GM18498 (cell line): Measurements from ENCODE around the gene FAM163B.

Experiments used
- ATAC-seq: cut with Tn5 transposase; IDR thresholded peaks from one replicate; pipeline ENCODE4 v1.9.1; 2021; ENCODE audit warnings: mild to moderate bottlenecking, moderate library complexity; ENCODE audit not compliant: unreplicated experiment

Gene FAM163B

DNA sequence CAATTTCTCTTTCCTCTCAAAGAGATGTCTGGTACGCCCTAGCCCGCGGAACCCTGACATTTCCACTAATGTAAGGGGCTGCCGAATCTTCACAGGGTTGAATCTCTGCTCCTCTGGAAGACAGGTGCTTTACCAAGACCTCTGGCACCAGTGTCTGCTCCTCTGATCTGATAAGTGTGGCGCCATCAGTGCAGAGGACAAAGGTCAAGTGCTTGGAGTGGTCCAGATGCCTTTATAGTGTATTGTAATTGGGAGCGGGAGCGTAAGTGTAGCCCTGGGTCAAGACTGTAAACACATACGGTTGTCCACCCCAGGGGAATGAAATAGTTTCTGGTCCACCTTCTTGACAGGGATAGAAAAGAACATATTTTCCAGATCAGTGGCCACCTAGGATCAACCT lies 57.0 kb downstream of the FAM163B start:
- no peak for ATAC-seq

DNA sequence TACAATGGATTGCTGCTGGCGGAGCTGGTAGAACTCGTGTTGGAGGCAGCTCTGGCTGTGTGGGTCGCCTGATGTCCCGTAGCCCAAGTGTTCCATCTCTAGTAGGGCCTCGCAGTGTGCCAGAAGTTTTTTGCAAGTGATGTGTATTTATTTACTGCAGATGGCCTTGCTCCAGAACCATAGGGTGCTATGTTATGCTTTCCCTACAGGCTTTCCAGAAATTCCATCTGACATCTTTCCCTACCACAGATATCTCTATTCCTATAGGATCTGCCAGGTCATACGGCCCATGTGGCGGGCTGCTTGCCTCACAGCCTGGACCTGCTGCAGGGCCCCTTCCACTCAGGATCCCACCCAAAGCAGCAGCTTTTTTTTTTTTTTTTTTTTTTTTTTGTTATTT lies 57.7 kb downstream of the FAM163B start:
- no peak for ATAC-seq

DNA sequence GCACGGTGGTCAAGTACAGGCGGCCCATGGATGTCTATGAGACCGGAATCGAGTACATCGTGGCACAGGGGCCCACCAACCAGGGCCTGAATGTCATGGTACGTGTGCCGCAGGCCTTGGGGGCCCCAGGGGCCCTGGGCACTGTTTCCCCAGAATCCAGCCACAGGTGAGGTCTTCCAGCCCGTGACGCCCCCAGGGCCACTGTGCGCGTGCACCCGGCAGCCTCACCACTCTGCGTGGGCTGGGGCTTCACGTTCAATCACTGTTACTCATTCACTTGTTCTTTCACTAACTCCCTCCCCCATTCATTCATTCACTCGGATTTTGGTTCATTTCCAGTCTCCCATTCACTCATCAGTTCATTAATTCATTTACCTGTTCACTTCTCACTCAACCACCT lies 62.1 kb downstream of the FAM163B start:
- no peak for ATAC-seq

DNA sequence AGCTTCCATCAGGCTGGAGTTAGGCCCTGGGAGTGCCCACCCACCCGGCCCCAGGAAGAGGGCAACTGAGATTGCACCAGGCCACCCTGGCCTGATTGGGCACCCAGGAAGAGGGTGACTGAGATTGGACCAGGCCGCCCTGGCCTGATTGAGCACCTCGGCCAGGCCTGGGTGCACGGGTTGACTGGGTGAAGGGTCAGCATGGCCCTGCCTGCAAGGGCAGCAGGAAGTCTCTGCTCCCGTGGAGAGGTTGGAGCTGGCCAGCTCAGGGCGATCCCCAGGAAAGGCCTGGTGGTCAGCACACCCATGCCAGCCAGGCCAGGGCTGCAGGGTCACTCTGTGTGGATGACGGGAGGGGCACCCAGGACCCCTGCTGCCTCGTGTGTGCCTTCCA lies 62.9 kb downstream of the FAM163B start:
- ATAC-seq = no peak

DNA sequence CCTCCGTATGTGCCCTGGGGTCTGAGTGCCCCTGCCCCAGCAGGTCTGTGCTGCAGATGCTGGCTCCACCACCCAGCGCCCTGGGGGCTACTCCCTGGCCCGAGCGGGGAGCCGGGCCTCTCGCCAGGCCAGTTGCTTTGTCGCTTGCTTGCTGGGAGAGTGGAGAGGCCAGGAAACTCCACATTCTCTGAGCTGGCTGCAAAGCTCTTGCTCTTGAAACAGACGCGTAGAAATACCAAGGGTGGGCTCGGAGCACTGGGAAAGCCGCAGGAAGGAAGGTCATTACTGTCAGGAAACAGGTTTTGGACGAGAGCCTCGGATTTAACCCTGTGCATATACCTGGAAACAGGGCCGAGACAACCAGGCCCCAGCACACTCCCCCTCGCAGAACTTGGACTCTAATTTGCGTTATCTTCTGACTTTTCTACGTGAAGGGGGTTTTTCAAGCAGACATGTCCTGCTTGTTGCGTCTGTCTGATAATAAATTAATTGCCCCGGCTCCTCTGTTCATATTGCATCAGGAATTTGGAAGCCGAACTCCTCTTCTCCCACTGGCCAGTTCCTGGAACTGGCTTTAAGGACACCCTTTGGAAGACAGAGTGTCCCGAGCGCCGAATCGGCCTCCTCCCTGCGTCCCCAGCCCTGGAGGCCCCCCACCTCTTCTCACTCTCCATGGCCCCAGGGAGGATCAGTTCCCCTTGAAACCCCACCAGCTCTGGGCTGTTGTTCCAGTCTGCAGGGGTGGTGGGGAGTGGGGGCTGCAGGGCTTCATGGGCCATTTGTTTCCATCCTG lies 63.5 kb downstream of the FAM163B start:
- ATAC-seq = no peak

DNA sequence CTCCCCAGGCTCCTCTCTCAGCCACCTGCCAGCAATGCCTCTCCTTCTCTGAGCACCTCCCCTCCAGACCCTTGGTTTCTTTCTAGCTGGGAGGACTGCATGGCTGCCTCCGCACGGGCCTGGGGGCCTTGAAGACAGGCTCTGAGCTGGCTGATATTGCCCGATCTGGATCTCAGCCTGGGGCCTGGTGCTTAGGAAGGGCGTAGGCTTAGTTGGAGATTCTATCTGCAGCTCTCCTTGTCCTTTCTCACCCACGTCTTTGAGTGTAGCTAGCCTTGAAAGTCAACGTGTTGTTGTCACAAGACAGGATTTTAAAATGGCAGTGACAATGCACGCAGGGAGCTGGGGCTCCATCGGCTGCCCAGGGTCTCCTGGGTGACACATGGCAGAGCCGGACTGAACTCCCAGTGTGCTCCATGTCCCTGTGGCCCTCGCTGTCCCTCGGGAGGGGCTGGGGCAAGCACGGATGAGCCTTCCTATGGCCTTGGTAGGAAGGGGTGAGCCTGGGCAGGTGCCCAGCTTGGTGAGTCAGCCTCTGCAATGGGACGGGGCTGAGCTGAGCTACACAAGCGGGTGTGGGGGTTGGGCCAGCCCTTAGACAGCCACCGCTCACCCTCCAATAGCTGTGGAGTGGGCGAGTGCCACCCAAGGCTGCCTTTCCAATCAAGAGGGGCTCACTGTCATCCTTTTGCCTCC lies 65.3 kb downstream of the FAM163B start:
- no peak for ATAC-seq

DNA sequence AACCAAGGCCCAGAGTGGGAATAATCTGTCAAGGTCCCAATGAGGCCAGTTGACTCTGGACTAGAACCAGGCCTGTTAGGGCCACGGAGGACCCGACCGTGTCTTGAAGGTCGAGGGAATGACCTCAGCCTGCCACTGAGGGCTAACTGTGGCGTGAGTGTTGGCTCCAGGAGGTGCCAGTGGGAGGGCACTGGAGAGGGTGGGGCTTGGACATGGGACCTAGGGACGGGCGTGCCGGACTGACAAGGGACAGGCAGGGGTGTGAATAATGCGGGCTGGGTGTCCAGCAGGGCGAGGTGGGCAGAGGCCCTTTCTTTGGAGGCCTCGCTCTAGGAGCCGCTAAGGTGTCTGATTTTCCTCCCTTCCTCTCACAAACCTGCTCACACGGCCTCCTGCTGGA lies 67.2 kb downstream of the FAM163B start:
- ATAC-seq = no peak

DNA sequence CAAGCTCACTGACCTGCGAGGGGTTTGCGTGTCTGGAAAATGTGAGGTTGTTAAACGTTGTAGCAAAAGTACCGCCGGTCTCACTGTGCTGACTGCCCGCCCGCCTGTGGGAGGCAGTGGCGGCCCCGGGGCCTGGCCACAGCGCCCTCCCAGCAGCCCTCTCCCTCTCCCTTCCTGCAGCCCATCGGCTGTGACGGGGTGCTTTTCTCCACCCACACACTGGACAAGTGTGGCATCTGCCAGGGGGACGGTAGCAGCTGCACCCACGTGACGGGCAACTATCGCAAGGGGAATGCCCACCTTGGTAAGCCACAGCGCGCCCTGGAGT lies 68.5 kb downstream of the FAM163B start:
- ATAC-seq = no peak

DNA sequence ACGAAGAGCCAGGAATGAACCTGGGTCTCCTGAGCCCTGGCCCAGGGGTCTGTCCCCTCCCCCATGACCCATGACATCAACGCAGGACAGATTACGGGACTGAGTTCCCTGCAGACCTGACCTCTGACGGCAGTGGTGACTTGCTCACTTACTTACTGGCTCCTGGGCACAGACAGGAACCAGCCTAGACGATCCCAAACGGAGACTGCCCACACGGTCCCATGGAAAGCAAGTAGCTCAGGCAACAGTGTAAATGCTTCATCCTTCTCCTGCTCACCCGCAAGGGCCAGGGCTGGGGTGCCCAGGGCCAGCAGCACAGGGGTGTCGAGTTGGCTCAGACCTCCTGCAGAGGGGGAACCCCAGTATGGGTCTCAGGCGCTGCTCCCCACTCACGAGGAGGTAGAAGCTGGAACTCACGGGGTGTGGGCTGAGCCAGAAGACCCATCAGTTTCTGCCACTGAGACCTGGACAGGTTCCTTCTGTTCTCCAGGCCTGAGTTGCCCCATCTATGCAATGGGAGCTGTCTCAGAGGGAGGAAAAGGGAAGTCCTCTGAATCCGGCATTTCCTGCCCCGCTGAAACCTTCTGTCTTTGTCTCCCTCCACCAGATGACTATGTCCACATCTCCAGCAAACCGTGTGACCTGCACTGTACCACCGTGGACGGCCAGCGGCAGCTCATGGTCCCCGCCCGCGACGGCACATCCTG lies 69.0 kb downstream of the FAM163B start:
- no peak for ATAC-seq

DNA sequence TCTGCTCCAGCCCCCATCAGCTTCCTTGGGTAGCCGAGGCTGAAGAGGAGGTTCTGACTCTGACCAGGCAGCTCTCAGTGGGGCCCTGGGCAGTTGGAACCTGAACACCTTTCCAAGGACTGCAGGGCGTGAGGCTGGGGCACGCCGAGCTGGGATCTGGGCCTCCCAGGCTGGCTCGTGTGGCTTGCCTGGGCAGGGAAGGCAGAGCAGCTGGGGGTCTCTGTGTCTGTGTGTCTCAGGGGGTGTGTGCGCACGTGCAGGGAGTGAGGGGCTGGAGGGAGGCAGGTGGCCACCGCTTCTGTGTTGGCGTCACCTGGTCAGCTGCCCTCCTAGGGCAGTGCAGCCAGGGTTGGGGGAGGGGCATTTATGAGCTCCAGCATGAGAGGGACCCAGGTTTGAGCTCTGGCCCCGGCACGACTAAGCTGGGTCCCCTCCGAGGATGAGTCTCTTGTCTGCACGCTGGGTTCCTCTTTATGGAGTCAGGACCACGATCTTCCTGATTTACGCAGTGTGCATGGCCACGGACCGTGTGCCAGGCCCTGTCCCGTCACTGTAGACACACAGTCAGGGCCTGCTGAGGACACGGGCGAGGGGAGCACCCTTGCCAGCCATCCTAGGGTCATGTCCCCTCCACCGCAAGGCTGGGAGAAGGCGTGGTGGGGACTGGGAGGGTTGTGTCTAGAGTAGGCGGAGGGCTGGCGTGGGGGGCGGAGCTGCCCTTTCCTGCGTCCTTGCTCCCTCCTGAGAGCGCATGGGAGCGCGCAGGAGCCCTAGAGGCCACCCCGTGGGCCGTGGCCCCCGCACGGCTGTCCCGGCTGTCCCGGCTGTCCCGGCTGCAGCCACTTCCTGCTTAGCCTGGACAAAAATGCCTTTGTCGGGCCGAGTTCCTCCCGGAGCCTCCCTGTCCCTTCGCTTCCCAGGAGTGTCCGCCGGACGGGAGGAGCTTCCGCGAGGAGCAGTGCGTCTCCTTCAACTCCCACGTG lies 70.0 kb downstream of the FAM163B start:
- no peak for ATAC-seq

DNA sequence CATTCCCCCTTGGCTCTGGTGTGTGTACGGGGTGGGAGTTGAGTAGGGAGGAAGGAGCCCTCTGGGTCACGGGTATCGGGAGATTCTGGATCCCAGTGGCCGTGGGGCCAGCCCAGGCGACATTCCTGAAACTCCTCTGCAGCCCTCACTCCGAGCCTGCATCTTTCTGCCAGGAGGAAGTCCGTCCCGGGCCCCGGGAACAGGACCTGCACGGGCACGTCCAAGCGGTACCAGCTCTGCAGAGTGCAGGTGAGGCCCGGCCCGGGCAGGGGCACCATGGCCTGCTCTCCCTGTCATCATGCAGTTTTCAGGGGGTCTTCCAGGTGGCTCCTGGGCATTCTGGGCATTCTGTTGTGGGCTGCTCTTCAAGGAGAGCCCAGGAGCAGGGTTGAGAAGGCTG lies 71.0 kb downstream of the FAM163B start:
- ATAC-seq = no peak

DNA sequence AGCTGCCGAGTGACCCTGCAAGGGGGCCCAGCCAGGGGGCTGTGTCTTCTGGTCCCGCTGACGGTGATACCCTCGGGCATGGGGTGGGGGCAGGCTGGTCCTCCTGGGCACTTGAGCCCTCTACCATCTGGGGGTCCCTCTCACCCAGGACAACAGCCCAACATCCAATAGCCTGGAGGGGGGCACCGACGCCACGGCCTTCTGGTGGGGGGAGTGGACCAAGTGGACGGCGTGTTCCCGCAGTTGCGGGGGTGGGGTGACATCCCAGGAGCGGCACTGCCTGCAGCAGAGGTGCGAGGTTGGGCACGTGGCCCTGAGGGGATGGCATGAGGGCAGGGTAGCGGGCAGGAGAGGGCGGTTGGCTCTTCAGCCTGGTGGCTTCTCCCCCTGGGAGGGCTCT lies 71.9 kb downstream of the FAM163B start:
- ATAC-seq = no peak

DNA sequence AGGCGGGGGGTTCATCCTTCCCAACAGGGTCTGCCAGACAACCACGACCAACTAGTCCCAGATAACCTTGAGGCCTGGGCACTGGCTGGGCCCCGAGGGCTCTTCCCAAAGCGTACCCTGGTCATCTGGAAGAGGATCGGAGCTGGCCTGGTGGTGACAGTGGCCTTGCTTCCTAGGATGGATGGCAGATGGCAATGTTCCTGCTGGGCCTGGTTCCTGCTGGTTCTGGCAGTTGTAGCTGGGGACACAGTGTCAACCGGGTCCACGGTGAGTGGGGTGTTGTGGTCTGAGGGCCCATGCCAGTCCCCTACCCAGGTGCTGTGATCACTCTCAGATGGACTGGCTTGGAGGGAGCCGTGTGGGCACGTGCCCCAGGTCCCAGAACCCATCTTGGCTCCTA lies 72.7 kb downstream of the FAM163B start:
- no peak for ATAC-seq

DNA sequence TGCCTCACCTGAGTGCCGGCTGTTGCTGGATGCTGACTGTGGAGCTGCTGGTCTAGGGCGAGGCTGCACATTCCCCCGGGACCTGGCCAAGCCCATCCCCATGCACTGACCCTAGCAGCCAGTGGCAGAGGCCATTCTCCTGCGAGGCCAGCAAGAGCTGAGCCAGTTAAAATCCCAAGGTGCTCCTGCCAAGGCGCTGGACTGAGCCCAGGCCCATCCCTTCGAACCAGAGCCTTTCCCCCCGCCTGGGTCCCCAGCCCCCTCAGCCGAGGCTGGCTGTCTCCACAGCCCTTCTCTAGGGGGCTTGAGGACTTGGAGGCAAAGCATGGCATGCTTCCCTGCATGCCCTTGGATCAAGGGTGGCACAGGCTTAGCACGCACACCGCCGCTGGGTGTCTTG lies 73.1 kb downstream of the FAM163B start:
- no peak for ATAC-seq

DNA sequence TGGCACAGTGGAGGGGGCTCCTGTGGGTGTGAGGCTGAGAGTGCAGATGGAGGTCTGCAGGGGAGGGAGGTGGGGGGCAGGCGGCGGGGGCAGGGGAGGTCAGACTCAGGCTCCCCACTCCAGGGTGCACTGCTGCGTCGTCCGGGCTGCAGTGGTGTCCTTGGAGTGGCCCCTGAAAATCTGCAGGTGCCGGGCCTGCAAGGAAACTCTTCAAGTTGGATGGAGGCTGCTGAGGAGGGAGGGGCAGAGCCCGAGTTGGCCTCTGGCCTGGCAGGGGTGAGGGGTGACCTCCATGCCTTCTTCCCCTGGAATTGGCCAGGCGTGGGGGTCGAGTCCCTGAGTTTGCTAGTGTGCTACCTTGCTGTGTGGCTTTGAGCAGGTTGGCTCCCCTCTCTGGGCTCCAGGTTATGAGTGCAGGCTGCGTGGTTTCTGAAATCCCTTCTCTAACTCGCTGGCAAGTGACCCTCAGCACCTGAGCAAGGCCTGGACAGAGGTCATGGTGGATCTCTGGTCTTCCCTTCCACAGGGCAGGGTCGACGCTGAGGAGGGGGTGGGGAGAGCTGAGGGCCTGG lies 73.8 kb downstream of the FAM163B start:
- no peak for ATAC-seq

DNA sequence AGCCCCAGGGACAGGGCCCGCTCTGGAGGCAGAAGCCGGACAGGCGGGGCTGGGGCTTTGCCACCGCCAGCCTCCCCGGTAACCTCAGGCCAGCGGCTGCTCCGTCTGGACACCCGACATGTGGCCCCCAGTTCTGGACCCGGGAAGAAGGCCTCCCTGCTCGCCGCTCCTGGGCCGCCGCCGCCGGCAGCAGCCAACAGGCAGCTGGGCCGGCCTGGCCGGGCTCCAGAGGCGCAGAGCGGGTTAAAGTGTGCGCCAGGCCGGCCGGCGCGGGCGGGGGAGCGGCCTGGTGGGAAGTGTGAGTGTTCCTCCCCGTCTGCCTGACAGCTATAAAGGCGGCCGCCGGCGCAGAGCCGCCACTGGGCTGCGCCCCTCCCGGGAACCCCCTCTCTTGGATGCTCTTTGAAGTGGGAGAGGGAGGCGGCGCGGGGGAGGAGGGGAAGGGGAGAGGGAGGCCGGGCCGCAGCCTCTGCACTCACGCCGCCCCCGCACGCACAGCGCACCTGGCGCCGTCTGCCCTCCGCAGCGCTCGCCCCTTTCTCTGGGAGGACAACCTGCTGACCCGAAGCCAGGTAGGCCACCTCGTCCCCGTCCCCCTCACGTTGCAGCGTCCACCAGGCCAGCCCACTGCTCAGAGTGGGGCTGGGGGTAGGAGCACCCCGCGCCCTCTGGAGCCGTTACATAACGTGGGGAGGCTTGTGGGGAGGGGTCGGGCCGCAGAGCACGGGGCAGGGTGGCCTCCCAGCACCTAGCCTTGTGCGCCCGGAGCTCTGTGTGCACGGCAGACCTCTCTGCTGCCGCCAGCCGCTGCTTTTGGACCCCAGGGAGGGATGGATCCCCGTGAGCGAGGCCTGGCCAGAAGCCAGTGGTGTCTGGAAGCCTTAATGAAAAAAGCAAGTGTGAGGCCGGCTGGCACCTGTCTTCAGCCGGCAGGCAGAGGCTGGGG lies 74.6 kb downstream of the FAM163B start, which contains the start of gene ADAMTSL2:
TSS of gene ADAMTSL2 (plus strand) at position 359 of the 946 bp plus-strand sequence. CDS start 2,009 bp downstream, outside the sequence.
- no peak for ATAC-seq

DNA sequence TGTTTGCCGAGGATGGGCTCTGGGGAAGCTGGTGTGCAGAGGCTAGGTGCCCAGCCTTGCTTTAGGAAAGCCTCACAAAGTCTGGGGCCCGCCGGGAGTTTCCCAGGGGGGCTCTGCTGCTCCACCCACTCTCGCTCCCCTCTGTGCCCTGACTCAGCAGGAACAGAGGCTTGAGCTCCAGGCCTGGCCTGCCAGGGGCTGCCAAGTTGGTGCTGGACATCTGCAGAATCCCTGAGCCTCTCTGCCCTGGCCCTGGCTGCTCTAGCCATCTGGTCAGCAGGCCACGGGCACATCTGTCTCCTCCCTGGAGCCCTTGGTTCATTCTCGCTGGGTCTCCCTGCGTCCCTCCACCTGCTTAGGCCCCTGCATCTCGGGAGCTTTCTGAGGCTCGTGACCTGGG lies 75.3 kb downstream of the FAM163B start:
- no peak for ATAC-seq

DNA sequence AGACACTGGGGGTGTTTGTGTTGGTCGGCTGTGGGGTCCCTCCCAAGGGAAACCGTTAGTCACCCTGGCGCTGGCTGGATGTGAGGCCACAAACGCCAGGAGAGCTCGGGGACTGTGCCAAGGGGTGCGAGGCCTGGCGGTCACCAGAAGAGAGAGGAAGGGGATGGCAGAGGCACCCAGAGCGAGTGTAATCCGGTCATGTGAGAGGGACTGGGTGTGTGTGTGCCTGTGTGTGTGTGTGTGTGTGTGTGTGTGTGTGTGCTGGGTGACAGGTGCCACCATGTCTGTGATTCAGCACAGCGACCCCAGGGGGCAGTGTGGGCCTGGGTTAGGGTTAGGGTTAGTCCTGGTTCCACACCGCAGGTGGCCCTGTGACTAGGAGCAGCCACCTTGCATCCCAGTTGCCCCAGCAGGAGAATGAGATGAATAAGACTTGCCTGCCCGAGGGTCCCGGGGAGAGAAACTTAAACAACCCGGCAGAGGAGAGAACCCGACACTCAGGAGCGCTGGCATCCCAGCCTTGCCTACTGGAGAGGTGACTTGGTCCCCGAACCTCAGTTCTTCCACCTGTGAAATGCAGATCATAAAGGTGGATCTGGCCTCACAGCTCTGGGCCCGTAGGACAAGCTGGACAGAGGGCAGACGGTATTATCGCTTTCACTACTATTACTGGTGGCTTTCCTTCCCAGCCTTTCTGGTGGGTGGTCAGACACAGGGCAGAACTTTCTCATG lies 76.1 kb downstream of the FAM163B start:
- ATAC-seq = no peak

DNA sequence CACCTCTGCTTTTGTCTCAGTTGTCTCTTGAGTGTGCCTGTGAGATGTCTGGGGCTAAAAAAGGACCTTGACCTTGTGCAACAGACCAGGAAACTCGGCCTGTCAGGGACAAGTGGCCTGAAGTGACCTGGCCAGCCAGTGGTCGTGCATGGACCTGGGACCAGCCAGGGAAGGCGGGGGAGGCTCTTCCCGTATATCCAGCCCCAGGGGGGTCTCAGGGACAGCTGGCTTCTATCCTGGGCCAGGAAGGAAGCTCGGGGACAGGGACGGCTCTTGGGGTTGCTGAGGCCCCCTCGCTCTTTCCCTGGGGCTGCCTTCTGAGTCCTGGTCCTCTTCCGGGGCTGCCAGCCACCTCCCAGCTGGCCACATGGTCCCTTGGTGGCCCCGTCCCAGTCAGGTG lies 77.9 kb downstream of the FAM163B start:
- ATAC-seq = no peak
